Transverse colon (tissue), 4 donors: ENCODE measurements around the gene TRMT61A. TPM values are rescaled to one million over a fixed set of nuclear protein-coding genes. Genes with fewer than 3 reads are reported as not detected.

Experiments used
- DNase-seq: peaks from one replicate; pipeline ENCODE4 v3.0.0-alpha.2; 2019
- H3K27ac ChIP-seq, 4 donors: fragments of 200-600 bp; sonication (generic); 2 replicates each; pipeline ENCODE4 v1.5.1; 2016 to 2018; ENCODE audit warnings: inconsistent platforms in 4 of 4
- H3K27me3 ChIP-seq: fragments of 200-600 bp; sonication (generic); 2 replicates; pipeline ENCODE4 v1.5.1; 2017; ENCODE audit warnings: inconsistent platforms
- H3K36me3 ChIP-seq, 4 donors: fragments of 200-600 bp; sonication (generic); 2 replicates each; pipeline ENCODE4 v1.5.1; 2017 to 2019; ENCODE audit warnings: inconsistent platforms in 4 of 4
- H3K4me1 ChIP-seq, 4 donors: fragments of 200-600 bp; sonication (generic); 2 replicates each; pipeline ENCODE4 v1.5.1; 2017 to 2020; ENCODE audit warnings: inconsistent platforms in 4 of 4
- H3K4me3 ChIP-seq, 4 donors: fragments of 200-600 bp; sonication (generic); 1 replicate in 1 of 4; 2 replicates in 3 of 4; pipeline versions ENCODE4 v1.5.1 to v1.6.1; 2017 to 2019; ENCODE audit warnings: inconsistent platforms in 4 of 4
- H3K9me3 ChIP-seq, 2 donors: fragments of 200-600 bp; sonication (generic); 2 replicates each; pipeline ENCODE4 v1.5.1; 2017 to 2019; ENCODE audit warnings: inconsistent platforms in 2 of 2
- EP300 ChIP-seq: sonication (generic); formaldehyde crosslinking; IDR thresholded peaks from one replicate; pipeline ENCODE4 v1.6.1; 2017; ENCODE audit warnings: antibody characterized with exemption, low read depth
- POLR2A ChIP-seq: fragments of 450-650 bp; IDR thresholded peaks from one replicate; pipeline ENCODE4 v1.6.1; 2016; ENCODE audit warnings: antibody characterized with exemption, mild to moderate bottlenecking, moderate library complexity
- POLR2AphosphoS5 ChIP-seq, 3 donors: sonication (generic); formaldehyde crosslinking; IDR thresholded peaks; one replicate each; pipeline ENCODE4 v1.6.1; 2016; ENCODE audit warnings: antibody characterized with exemption in 3 of 3
- WGBS, 2 donors: methylation state at CpG; one replicate each; pipeline ENCODE4 v1.1.5; 2018; ENCODE audit warnings: low coverage in 1 of 2; 5-methylcytosine and 5-hydroxymethylcytosine counted together
- in situ Hi-C, 4 donors: fragments of 200-750 bp; cut with MboI; loops; one replicate each; pipeline versions ENCODE4 v1.15.0 to v1.15.1; 2017; ENCODE audit warnings: low sequenced_read_pairs in 3 of 4, low pct_ligation_motif_present in 1 of 4, low pct_unique_long_range_greater_than_20kb in 1 of 4
- intact Hi-C: fragments of 100-400 bp; cut with DNase I; formaldehyde crosslinking; loops from one replicate; pipeline ENCODE4 v1.15.1; 2023; ENCODE audit warnings: low total_unique reads
- total RNA-seq, 4 donors: library from RNA; depleted of rRNA; stranded (reverse); fragments of >200 nt; gene quantifications; one replicate each; pipeline ENCODE4 v1.1.0, GENCODE V29; 2016
- TF ChIP-seq, protein P1 (sequence below), 5 experiments: fragments of 200-600 bp in 3 of 5; fragments of 450-650 bp in 2 of 5; sonication (generic) in 3 of 5; IDR thresholded peaks; 1 replicate in 2 of 5; 2 replicates in 3 of 5; pipeline ENCODE4 v1.5.1; 2016 to 2017; ENCODE audit warnings: antibody characterized with exemption in 5 of 5, inconsistent platforms in 3 of 5, mild to moderate bottlenecking in 2 of 5, moderate library complexity in 1 of 5

TRMT61A gene
- total RNA-seq, 4 donors from 2014 or later: 12.2 to 38.2 (median 14.1) TPM

- H3K4me1 ChIP-seq: peaks cover 54 to 82% (median 78%) of the 10 kb centered on the region in 4 donors
These were observed 6.1 kb upstream of the TRMT61A start, which contains the start of gene CKB for GRCh38 chr14:103522649-103523574. Gene CKB (minus strand): TSS chr14:103522830. CDS start chr14:103522493, 337 bp downstream.

GRCh38 chr14:103523575-103523954 lies 5.4 kb upstream of the TRMT61A start:
- in situ Hi-C loops: no loop called here
- WGBS, 2 donors: 68 to 79% methylated on average over 8 to 10 of the region's 10 CpGs
- H3K27me3 ChIP-seq: peaks cover 10% of the 10 kb centered on the region
- TF ChIP-seq EP300 (no peak), POLR2A (no peak), POLR2AphosphoS5 (IDR thresholded peaks at IDR 0.05) (no peak)
- TF ChIP-seq, protein P1, sequence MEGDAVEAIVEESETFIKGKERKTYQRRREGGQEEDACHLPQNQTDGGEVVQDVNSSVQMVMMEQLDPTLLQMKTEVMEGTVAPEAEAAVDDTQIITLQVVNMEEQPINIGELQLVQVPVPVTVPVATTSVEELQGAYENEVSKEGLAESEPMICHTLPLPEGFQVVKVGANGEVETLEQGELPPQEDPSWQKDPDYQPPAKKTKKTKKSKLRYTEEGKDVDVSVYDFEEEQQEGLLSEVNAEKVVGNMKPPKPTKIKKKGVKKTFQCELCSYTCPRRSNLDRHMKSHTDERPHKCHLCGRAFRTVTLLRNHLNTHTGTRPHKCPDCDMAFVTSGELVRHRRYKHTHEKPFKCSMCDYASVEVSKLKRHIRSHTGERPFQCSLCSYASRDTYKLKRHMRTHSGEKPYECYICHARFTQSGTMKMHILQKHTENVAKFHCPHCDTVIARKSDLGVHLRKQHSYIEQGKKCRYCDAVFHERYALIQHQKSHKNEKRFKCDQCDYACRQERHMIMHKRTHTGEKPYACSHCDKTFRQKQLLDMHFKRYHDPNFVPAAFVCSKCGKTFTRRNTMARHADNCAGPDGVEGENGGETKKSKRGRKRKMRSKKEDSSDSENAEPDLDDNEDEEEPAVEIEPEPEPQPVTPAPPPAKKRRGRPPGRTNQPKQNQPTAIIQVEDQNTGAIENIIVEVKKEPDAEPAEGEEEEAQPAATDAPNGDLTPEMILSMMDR (IDR thresholded peaks at IDR 0.05): no peak
- intact Hi-C loops: no loop called here
- peaks cover 0 to 4% (median 0%) of the 10 kb centered on the region in 4 donors for H3K36me3 ChIP-seq
- H3K9me3 ChIP-seq: no peaks in the 10 kb centered on the region
- DNase-seq: no peak
- H3K4me1 ChIP-seq: peaks cover 52 to 81% (median 79%) of the 10 kb centered on the region in 4 donors
- peak overlapping the region in 1 of 4 donors; percentile 67 for H3K4me3 ChIP-seq
- H3K27ac ChIP-seq: peak overlapping the region; percentile 89 to 95 (median 94)

More at GRCh38 chr14:103522649-103523574, 6.1 kb upstream of the TRMT61A start, which contains the start of gene CKB:
- in situ Hi-C loops: no loop called here
- Histone ChIP-seq H3K36me3 (peaks cover 0 to 4% (median 0%) of the 10 kb centered on the region in 4 donors), H3K27ac (peak within 1 kb of the TSS; percentile 89 to 95 (median 92)), H3K9me3 (no peaks in the 10 kb centered on the region), H3K27me3 (peaks cover 10% of the 10 kb centered on the region), H3K4me3 (peak within 1 kb of the TSS; percentile 42 to 72 (median 65))
- TF ChIP-seq, protein P1 (IDR thresholded peaks at IDR 0.05): no peak
- TF ChIP-seq POLR2A: peak; percentile 70
- no peak for TF ChIP-seq EP300
- TF ChIP-seq POLR2AphosphoS5 (IDR thresholded peaks at IDR 0.05): peak; percentile 78 to 96 (median 91)
- intact Hi-C loops: no loop called here
- peak; percentile 83 for DNase-seq
- 6% methylated on average over 50 of the region's 107 CpGs; no CpG with 5 or more reads in 1 of the 2 donors for WGBS, 2 donors

DNA sequence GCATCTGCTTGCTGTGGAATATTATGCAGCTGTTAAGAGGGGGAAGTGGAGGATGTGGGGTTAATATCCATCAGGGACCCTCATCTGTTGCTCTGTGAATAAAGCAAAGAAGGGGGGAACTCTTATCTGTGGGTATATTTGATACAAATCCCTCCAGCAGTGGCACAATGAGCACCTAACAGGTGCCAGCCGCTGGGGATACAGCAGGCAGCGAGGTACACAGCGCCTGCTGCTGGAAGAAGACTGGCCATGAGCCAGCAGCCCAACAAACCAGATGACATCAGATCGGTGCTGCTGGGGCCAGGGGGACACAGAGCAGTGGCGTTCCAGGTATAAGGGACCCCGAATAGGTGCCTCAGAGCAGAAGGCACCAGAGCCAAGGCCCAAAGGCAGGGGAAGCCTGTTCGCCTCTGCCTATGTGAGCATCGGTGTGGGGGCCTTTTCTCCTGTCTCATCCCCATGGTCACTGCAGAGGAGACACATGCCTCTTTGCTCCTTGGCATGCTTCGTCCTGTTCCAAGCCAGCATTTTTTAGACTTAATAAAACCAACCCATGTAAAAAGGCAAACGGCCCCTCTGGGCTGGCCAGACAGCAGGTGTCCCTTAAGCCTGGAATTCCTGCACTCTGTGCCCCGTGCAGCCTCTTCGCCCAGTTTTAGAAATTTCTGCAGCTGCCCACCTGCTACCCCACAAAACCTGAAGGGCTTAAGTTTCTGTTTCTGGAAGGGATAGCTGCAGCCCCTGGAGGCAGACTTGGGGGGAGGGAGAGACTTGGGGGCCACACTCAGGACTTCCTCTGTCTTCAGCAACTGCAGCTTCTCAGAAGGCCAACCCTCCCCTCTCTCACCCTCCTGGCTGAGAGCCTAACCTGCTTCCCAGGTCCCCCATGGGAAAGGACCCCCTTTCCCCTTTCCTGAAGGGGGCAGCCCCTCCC lies 4.7 kb upstream of the TRMT61A start:
- H3K27ac ChIP-seq: peak overlapping the region; percentile 89 to 95 (median 94)
- H3K27me3 ChIP-seq: peaks cover 10% of the 10 kb centered on the region
- DNase-seq: no peak
- peaks cover 0 to 4% (median 0%) of the 10 kb centered on the region in 4 donors for H3K36me3 ChIP-seq
- TF ChIP-seq POLR2AphosphoS5 (IDR thresholded peaks at IDR 0.05): no peak
- TF ChIP-seq, protein P1 (IDR thresholded peaks at IDR 0.05): no peak
- no peak for TF ChIP-seq POLR2A
- TF ChIP-seq EP300: no peak
- intact Hi-C loops: no loop called here
- WGBS, 2 donors: 40 to 66% methylated on average over 2 to 12 of the region's 12 CpGs
- no peak overlapping the region for H3K4me3 ChIP-seq
- in situ Hi-C loops: no loop called here
- H3K9me3 ChIP-seq: no peaks in the 10 kb centered on the region
- H3K4me1 ChIP-seq: peaks cover 48 to 78% (median 75%) of the 10 kb centered on the region in 4 donors
